ENCODE data around the gene PCSK4. TPM values are rescaled to one million over a fixed set of nuclear protein-coding genes. Genes with fewer than 3 reads are reported as not detected.
"Not testable (repeated sequence)": the region's sequence is repeated elsewhere in the genome, so short reads cannot be mapped to it uniquely, and the experiment has no call there.

PCSK4 gene
- total and polyA plus RNA-seq, 2 donors (not counting 3 experiments of a cell fraction or from before 2014, with no cell fraction given) = 1.2 to 1.7 TPM

- no peak overlapping the region for H3K27ac ChIP-seq (ENCODE audit: insufficient read depth, low read depth, low read length)
- H4K20me1 ChIP-seq (replicated peaks; ENCODE audit: control insufficient read depth, extremely low read depth, insufficient read depth, low read length) = no peaks in the 10 kb centered on the region
- intact Hi-C loops (cut with micrococcal nuclease) = no loop called here
- H3K4me3 ChIP-seq (replicated peaks in 1 of 3; ENCODE audit: insufficient read depth in 1 of 3, low read depth in 1 of 3, low read length in 3 of 3) = no peak overlapping the region
- H3K9me1 ChIP-seq (replicated peaks; ENCODE audit: control insufficient read depth, extremely low read depth, insufficient read depth, low read length) = no peaks in the 10 kb centered on the region
- ChIA-PET CTCF (interaction anchor here (1.5 kb wide), 1 partner anchor 15 kb away, joined by 8 read pairs; no protein-coding TSS in a partner anchor), POLR2A (no interaction called here)
- H3K9me3 ChIP-seq (replicated peaks; ENCODE audit: control insufficient read depth, insufficient read depth, low read length) = no peaks in the 10 kb centered on the region
- H2AFZ ChIP-seq (ENCODE audit: low read depth, low read length) = no peak overlapping the region
- no peak overlapping the region for H3K4me2 ChIP-seq (ENCODE audit: insufficient read depth, low read length)
- DNase-seq (ENCODE audit: low read depth, low spot score) (no peak), FAIRE-seq (no peak)
- no peaks in the 10 kb centered on the region for H3K36me3 ChIP-seq (ENCODE audit: control insufficient read depth in 2 of 2, extremely low read depth in 1 of 2, insufficient read depth in 2 of 2, low read length in 2 of 2)
- no peaks in the 10 kb centered on the region for H3K79me2 ChIP-seq (ENCODE audit: control insufficient read depth, insufficient read depth, low read length)
- dilution Hi-C loops (cut with MboI; ENCODE audit: extremely low pct_ligation_motif_present, low sequenced_read_pairs) = no loop called here
- no peaks in the 10 kb centered on the region for H3K4me1 ChIP-seq (ENCODE audit: control insufficient read depth, extremely low read depth, insufficient read depth, low read length)
- H3K9ac ChIP-seq (replicated peaks; ENCODE audit: extremely low read depth, insufficient read depth, low read length) = no peak overlapping the region
- H3K27me3 ChIP-seq (ENCODE audit: control insufficient read depth in 2 of 2, insufficient read depth in 2 of 2, low read length in 2 of 2) = no peaks in the 10 kb centered on the region
- no TSS peak for BruUV-seq (replicated peaks)
- TF ChIP-seq GATA2 (IDR thresholded peaks at IDR 0.05; ENCODE audit: insufficient read depth, insufficient read length, low read depth, low read length) = no peak
- TF ChIP-seq MAX (IDR thresholded peaks at IDR 0.05; ENCODE audit: insufficient read depth, insufficient read length) = no peak
- no peak for TF ChIP-seq EZH2 (IDR thresholded peaks at IDR 0.05; ENCODE audit: borderline replicate concordance, low read depth, low read length, severe bottlenecking)
Observed at GRCh38 chr19:1531587-1531986, 41.4 kb upstream of the PCSK4 start.

- H3K9me1 ChIP-seq (replicated peaks; ENCODE audit: control insufficient read depth, extremely low read depth, insufficient read depth, low read length); FAIRE-seq; H2AFZ ChIP-seq (ENCODE audit: low read depth, low read length); H3K9ac ChIP-seq (replicated peaks; ENCODE audit: extremely low read depth, insufficient read depth, low read length); DNase-seq (ENCODE audit: low read depth, low spot score); H3K4me3 ChIP-seq (replicated peaks in 1 of 3; ENCODE audit: insufficient read depth in 1 of 3, low read depth in 1 of 3, low read length in 3 of 3); H3K4me1 ChIP-seq (ENCODE audit: control insufficient read depth, extremely low read depth, insufficient read depth, low read length); H3K27ac ChIP-seq (ENCODE audit: insufficient read depth, low read depth, low read length); H3K4me2 ChIP-seq (ENCODE audit: insufficient read depth, low read length); H4K20me1 ChIP-seq (replicated peaks; ENCODE audit: control insufficient read depth, extremely low read depth, insufficient read depth, low read length); BruUV-seq (replicated peaks); H3K27me3 ChIP-seq (ENCODE audit: control insufficient read depth in 2 of 2, insufficient read depth in 2 of 2, low read length in 2 of 2); H3K79me2 ChIP-seq (ENCODE audit: control insufficient read depth, insufficient read depth, low read length); H3K9me3 ChIP-seq (replicated peaks; ENCODE audit: control insufficient read depth, insufficient read depth, low read length); intact Hi-C loops (cut with micrococcal nuclease); H3K36me3 ChIP-seq (ENCODE audit: control insufficient read depth in 2 of 2, extremely low read depth in 1 of 2, insufficient read depth in 2 of 2, low read length in 2 of 2); dilution Hi-C loops (cut with MboI; ENCODE audit: extremely low pct_ligation_motif_present, low sequenced_read_pairs); POLR2A ChIA-PET: not testable (repeated sequence)
- CTCF ChIA-PET = interaction anchor here (1.5 kb wide), 1 partner anchor 15 kb away, joined by 8 read pairs; no protein-coding TSS in a partner anchor
Observed at GRCh38 chr19:1530856-1531255, 40.7 kb upstream of the PCSK4 start.

All from endothelial cell of umbilical vein (primary cell).